ENCODE measurements around the gene CFAP90. TPM values are rescaled to one million over a fixed set of nuclear protein-coding genes. Genes with fewer than 3 reads are reported as not detected.

CFAP90 gene
- total RNA-seq, 1 experiment from 2014 or later: 0.69 TPM

- Histone ChIP-seq H3K9me3 (ENCODE audit: control insufficient read depth, insufficient read depth, low read depth, low read length) (no peaks in the 10 kb centered on the region), H3K36me3 (ENCODE audit: control insufficient read depth, insufficient read depth, low read length) (no peaks in the 10 kb centered on the region), H3K27ac (ENCODE audit: low read length) (no peak overlapping the region), H3K4me1 (ENCODE audit: control insufficient read depth, insufficient read depth, low read length) (no peaks in the 10 kb centered on the region), H3K4me3 (ENCODE audit: low read depth in 2 of 2, low read length in 2 of 2) (no peak overlapping the region), H3K27me3 (ENCODE audit: control insufficient read depth, insufficient read depth, low read length) (peaks cover 7% of the 10 kb centered on the region; the same call in 1 of the 2 replicates)
- intact Hi-C loops (cut with micrococcal nuclease; ENCODE audit: unreplicated experiment) (no loop called here), in situ Hi-C loops (cut with HindIII; ENCODE audit: low pct_unique_long_range_greater_than_20kb, low sequenced_read_pairs) (no loop called here)
- no peak for DNase-seq (ENCODE audit: low read depth, low spot score)
- ChIA-PET CTCF (no interaction called here), POLR2A (interaction anchor here (0.6 kb wide), 1 partner anchor 421 kb away, joined by 3 read pairs; no protein-coding TSS in a partner anchor)
- no peak for ATAC-seq
- TF ChIP-seq REST (IDR thresholded peaks at IDR 0.05; ENCODE audit: insufficient read depth in 1 of 2, low read depth in 2 of 2, low read length in 1 of 2): no peak
- TF ChIP-seq SIN3A (IDR thresholded peaks at IDR 0.05; ENCODE audit: borderline replicate concordance, insufficient read depth, low read depth, low read length): no peak
- no peak for TF ChIP-seq TCF7L2 (IDR thresholded peaks at IDR 0.05; ENCODE audit: low read depth, low read length)
- no peak for TF ChIP-seq CTCF (IDR thresholded peaks at IDR 0.05)
- no peak for TF ChIP-seq POLR2AphosphoS5 (IDR thresholded peaks at IDR 0.05; ENCODE audit: low read depth, low read length)
- no TSS peak for BruUV-seq (replicated peaks)
Observed at GRCh38 chr5:7844901-7845300, 6.0 kb downstream of the CFAP90 start.

GRCh38 chr5:7842531-7842930, 8.4 kb downstream of the CFAP90 start:
- DNase-seq (ENCODE audit: low read depth, low spot score): no peak
- no peak for ATAC-seq
- intact Hi-C loops (cut with micrococcal nuclease; ENCODE audit: unreplicated experiment) (no loop called here), in situ Hi-C loops (cut with HindIII; ENCODE audit: low pct_unique_long_range_greater_than_20kb, low sequenced_read_pairs) (no loop called here)
- Histone ChIP-seq H3K27me3 (ENCODE audit: control insufficient read depth, insufficient read depth, low read length) (peaks cover 7% of the 10 kb centered on the region; the same call in 1 of the 2 replicates), H3K36me3 (ENCODE audit: control insufficient read depth, insufficient read depth, low read length) (no peaks in the 10 kb centered on the region), H3K4me1 (ENCODE audit: control insufficient read depth, insufficient read depth, low read length) (no peaks in the 10 kb centered on the region), H3K4me3 (ENCODE audit: low read depth in 2 of 2, low read length in 2 of 2) (no peak overlapping the region), H3K27ac (ENCODE audit: low read length) (no peak overlapping the region), H3K9me3 (ENCODE audit: control insufficient read depth, insufficient read depth, low read depth, low read length) (no peaks in the 10 kb centered on the region)
- BruUV-seq (replicated peaks): no TSS peak
- ChIA-PET CTCF (no interaction called here), POLR2A (no interaction called here)
- no peak for TF ChIP-seq CTCF (IDR thresholded peaks at IDR 0.05)

- DNase-seq (ENCODE audit: low read depth, low spot score) (no peak), ATAC-seq (no peak)
- Histone ChIP-seq H3K36me3 (ENCODE audit: control insufficient read depth, insufficient read depth, low read length) (no peaks in the 10 kb centered on the region), H3K27ac (ENCODE audit: low read length) (no peak overlapping the region), H3K27me3 (ENCODE audit: control insufficient read depth, insufficient read depth, low read length) (no peaks in the 10 kb centered on the region), H3K4me3 (ENCODE audit: low read depth in 2 of 2, low read length in 2 of 2) (no peak overlapping the region), H3K4me1 (ENCODE audit: control insufficient read depth, insufficient read depth, low read length) (no peaks in the 10 kb centered on the region), H3K9me3 (ENCODE audit: control insufficient read depth, insufficient read depth, low read depth, low read length) (no peaks in the 10 kb centered on the region)
- BruUV-seq (replicated peaks): no TSS peak
- CTCF ChIA-PET: no interaction called here
- TF ChIP-seq POLR2AphosphoS5 (IDR thresholded peaks at IDR 0.05; ENCODE audit: low read depth, low read length) (no peak), REST (IDR thresholded peaks at IDR 0.05; ENCODE audit: insufficient read depth in 1 of 2, low read depth in 2 of 2, low read length in 1 of 2) (no peak), SIN3A (IDR thresholded peaks at IDR 0.05; ENCODE audit: borderline replicate concordance, insufficient read depth, low read depth, low read length) (no peak), CTCF (IDR thresholded peaks at IDR 0.05) (no peak), TCF7L2 (IDR thresholded peaks at IDR 0.05; ENCODE audit: low read depth, low read length) (no peak)
- intact Hi-C loops (cut with micrococcal nuclease; ENCODE audit: unreplicated experiment): no loop called here
- in situ Hi-C loops (cut with HindIII; ENCODE audit: low pct_unique_long_range_greater_than_20kb, low sequenced_read_pairs): no loop called here
- POLR2A ChIA-PET: no interaction called here
Observed at GRCh38 chr5:7837403-7837802, 13.5 kb downstream of the CFAP90 start.
